Suppressor macrophage treated with lipopolysaccharide for 1 hour (primary cell): Measurements from ENCODE around the gene LSR.

ENCODE experiments used
- DNase-seq, 3 donors: peaks; one replicate each; pipeline ENCODE4 v3.0.0-alpha.2; 2020 to 2022

Gene LSR

GRCh38 chr19:35288331-35288730 lies 39.5 kb downstream of the LSR start:
- no peak for DNase-seq

GRCh38 chr19:35288906-35289305 lies 40.1 kb downstream of the LSR start:
- DNase-seq = no peak

- DNase-seq = no peak
These were observed 41.8 kb downstream of the LSR start for GRCh38 chr19:35290381-35291127.

GRCh38 chr19:35291259-35291658 lies 42.5 kb downstream of the LSR start:
- no peak for DNase-seq

GRCh38 chr19:35291916-35292315 lies 43.1 kb downstream of the LSR start, which contains the start of gene MAG:
MAG (plus strand) TSS chr19:35292161; CDS start chr19:35295409, 3,248 bp downstream.
- DNase-seq = no peak

- DNase-seq = no peak
These were observed 43.9 kb downstream of the LSR start for GRCh38 chr19:35292421-35293362.

GRCh38 chr19:35293363-35293739 lies 44.5 kb downstream of the LSR start:
- DNase-seq = no peak

GRCh38 chr19:35293808-35294207 lies 45.0 kb downstream of the LSR start:
- no peak for DNase-seq

GRCh38 chr19:35294328-35294727 lies 45.5 kb downstream of the LSR start:
- DNase-seq = no peak

GRCh38 chr19:35294859-35295791 lies 46.3 kb downstream of the LSR start:
- no peak for DNase-seq

GRCh38 chr19:35295792-35296462 lies 47.1 kb downstream of the LSR start:
- no peak for DNase-seq

GRCh38 chr19:35296644-35297514 lies 48.1 kb downstream of the LSR start:
- no peak for DNase-seq

GRCh38 chr19:35297515-35297848 lies 48.7 kb downstream of the LSR start:
- DNase-seq = no peak

- no peak for DNase-seq
These were observed 49.1 kb downstream of the LSR start for GRCh38 chr19:35297922-35298321.

- no peak for DNase-seq
These were observed 49.8 kb downstream of the LSR start for GRCh38 chr19:35298561-35298972.

GRCh38 chr19:35299523-35300338 lies 50.9 kb downstream of the LSR start:
- DNase-seq = peak in 1 of 3 donors; percentile 30

GRCh38 chr19:35300339-35300649 lies 51.5 kb downstream of the LSR start:
- no peak for DNase-seq

GRCh38 chr19:35301961-35302360 lies 53.2 kb downstream of the LSR start:
- no peak for DNase-seq

GRCh38 chr19:35302446-35302845 lies 53.6 kb downstream of the LSR start:
- DNase-seq = no peak

- DNase-seq = no peak
These were observed 54.6 kb downstream of the LSR start for GRCh38 chr19:35303357-35303915.
